Measurements from ENCODE around the gene COX18. TPM values are rescaled to one million over a fixed set of nuclear protein-coding genes. Genes with fewer than 3 reads are reported as not detected.

COX18 gene
- polyA plus RNA-seq, 1 donor from 2014 or later, result 7.1 TPM

DNA sequence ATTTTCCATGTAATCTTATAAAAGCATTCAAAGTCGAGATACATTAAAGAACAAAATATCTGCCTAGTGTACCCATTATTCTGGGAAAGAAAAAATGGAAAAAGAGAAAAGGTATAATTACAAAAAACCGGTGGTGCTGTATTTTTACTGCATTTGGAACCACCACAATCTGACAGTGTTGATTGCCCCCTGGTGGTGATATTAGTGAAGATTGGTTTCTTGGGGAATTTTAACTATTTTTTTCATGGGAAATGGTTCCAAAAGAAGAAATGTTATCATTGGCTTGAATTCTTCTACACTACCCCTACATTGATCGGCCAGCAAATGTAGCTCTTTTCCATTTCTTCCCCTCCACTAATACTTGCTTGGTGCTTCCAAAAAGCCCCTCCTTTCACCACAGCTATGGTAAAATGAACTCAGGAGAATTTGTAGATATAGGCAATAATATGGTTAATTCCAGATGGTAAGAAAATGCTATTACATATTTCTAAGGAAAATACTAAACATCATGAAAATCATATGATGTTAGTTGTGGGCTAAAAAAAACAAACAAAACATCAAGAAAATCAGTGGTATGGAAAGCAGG lies 50.0 kb downstream of the COX18 start:
- H3K27me3 Mint-ChIP-seq, result peaks cover 7% of the 10 kb centered on the region
- H3K36me3 Mint-ChIP-seq, result no peaks in the 10 kb centered on the region
- no peak overlapping the region for H3K4me3 Mint-ChIP-seq
- no peak overlapping the region for H3K27ac Mint-ChIP-seq
- H3K9me3 Mint-ChIP-seq, result no peaks in the 10 kb centered on the region
- peaks cover 3 to 4% (median 4%) of the 10 kb centered on the region in 3 donors for H3K4me1 Mint-ChIP-seq

- Mint-ChIP-seq H3K4me1 (peaks cover 0 to 4% (median 0%) of the 10 kb centered on the region in 3 donors), H3K27ac (peak overlapping the region in 1 of 3 donors; percentile 83), H3K36me3 (no peaks in the 10 kb centered on the region), H3K9me3 (no peaks in the 10 kb centered on the region), H3K4me3 (no peak overlapping the region), H3K27me3 (peaks cover 7% of the 10 kb centered on the region)
These were observed 50.9 kb downstream of the COX18 start for GRCh38 chr4:73018595-73018994.

GRCh38 chr4:73013310-73013709 lies 56.2 kb downstream of the COX18 start:
- Mint-ChIP-seq H3K9me3 (peaks cover 0 to 2% (median 2%) of the 10 kb centered on the region in 3 donors), H3K36me3 (peaks cover 3% of the 10 kb centered on the region), H3K4me1 (peaks cover 0 to 6% (median 2%) of the 10 kb centered on the region in 3 donors), H3K27me3 (peaks cover 3% of the 10 kb centered on the region), H3K27ac (no peak overlapping the region), H3K4me3 (no peak overlapping the region)

DNA sequence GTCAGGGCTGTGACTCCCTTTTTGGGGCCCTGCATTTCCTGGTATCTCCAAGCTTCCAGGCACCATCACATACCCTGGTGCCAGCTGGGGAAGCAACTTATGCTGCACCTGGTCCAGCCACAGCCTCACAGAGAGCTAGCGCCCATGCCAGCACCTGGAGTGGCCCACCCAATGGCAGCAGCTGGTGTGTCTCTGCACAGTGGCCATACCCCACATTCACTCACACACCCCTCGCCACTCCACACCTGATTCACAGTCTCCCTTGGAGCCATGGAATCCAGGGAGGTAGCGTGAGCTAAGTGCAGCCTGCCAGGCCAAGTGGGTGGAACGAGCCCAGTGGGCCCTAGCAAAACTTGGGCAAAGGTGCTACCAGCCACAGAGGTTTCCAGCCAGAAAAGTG lies 56.8 kb downstream of the COX18 start:
- Mint-ChIP-seq H3K36me3 (peaks cover 3% of the 10 kb centered on the region), H3K4me1 (peaks cover 0 to 6% (median 2%) of the 10 kb centered on the region in 3 donors), H3K9me3 (peaks cover 0 to 2% (median 2%) of the 10 kb centered on the region in 3 donors), H3K27me3 (peaks cover 3% of the 10 kb centered on the region), H3K27ac (no peak overlapping the region), H3K4me3 (no peak overlapping the region)

DNA sequence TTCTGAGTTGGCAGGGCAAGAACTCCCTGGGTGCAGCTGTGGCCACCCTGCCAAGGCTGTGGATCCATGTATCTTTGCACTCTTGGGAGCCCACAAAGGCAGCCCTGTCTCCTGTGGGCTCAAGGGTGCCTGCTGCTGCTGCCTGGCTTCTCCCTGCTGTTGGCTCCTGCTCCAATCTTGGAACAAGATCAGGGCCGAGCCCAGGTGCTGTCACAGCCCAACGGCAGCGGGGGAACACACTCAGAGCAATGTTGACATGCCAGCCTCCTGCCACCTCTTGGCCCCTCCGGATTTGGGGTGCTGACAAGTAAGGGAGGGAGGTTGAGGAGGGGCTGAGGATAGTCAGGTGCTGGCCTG lies 57.9 kb downstream of the COX18 start:
- peaks cover under 1 to 6% (median 2%) of the 10 kb centered on the region in 3 donors for H3K4me1 Mint-ChIP-seq
- peaks cover 3% of the 10 kb centered on the region for H3K27me3 Mint-ChIP-seq
- H3K9me3 Mint-ChIP-seq, result peaks cover 0 to 2% (median 2%) of the 10 kb centered on the region in 3 donors
- H3K36me3 Mint-ChIP-seq, result peaks cover 3% of the 10 kb centered on the region
- H3K27ac Mint-ChIP-seq, result no peak overlapping the region
- no peak overlapping the region for H3K4me3 Mint-ChIP-seq

GRCh38 chr4:73010789-73011628 lies 58.5 kb downstream of the COX18 start:
- Mint-ChIP-seq H3K4me3 (no peak overlapping the region), H3K27ac (no peak overlapping the region), H3K9me3 (peaks cover 0 to 2% (median 2%) of the 10 kb centered on the region in 3 donors), H3K4me1 (peaks cover 7 to 11% (median 7%) of the 10 kb centered on the region in 3 donors), H3K27me3 (peaks cover 3% of the 10 kb centered on the region), H3K36me3 (peaks cover 3% of the 10 kb centered on the region)

GRCh38 chr4:73007526-73008100 lies 61.9 kb downstream of the COX18 start:
- H3K27me3 Mint-ChIP-seq, result no peaks in the 10 kb centered on the region
- peaks cover 7 to 12% (median 8%) of the 10 kb centered on the region in 3 donors for H3K4me1 Mint-ChIP-seq
- no peak overlapping the region for H3K4me3 Mint-ChIP-seq
- peaks cover 3% of the 10 kb centered on the region for H3K36me3 Mint-ChIP-seq
- no peak overlapping the region for H3K27ac Mint-ChIP-seq
- H3K9me3 Mint-ChIP-seq, result peaks cover 0 to 2% (median 0%) of the 10 kb centered on the region in 3 donors

DNA sequence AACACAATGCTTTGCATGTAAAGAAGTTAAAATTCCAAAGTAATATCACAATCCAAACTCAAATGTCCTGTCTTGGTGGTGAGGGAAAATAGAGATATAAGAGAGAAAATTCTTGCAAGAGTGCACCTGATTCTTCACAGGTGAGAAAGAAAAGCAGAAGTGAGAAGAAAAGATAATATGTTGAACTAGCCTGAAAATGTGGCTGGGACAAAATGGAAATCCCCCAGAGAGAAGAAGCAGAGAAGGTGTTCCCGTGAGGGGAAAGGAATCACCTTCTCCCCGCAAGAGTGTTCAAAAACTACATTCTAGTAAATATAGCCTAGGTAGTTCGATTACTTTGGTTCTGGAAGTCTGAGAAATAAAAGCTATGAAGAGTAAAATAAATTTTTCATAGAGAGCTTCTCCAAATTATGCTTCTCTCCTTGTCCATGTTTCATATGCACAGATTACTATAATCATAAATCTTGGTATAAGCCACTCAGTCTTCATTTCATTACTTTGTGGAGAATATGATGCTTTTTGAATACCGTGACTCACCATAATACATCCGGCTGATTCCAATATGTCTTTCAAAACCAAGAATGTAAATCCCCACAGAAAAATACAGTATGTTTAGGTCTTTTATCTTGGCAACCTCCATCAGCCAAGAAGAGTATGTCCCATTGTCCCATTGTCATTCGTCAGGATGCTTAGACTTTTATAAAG lies 63.1 kb downstream of the COX18 start:
- Mint-ChIP-seq H3K4me1 (peaks cover 7 to 12% (median 8%) of the 10 kb centered on the region in 3 donors), H3K27me3 (no peaks in the 10 kb centered on the region), H3K4me3 (no peak overlapping the region), H3K27ac (peak overlapping the region in 2 of 3 donors; percentile 3 to 8), H3K9me3 (peaks cover 0 to 2% (median 0%) of the 10 kb centered on the region in 3 donors), H3K36me3 (peaks cover 3% of the 10 kb centered on the region)

GRCh38 chr4:73005514-73005913 lies 64.0 kb downstream of the COX18 start:
- Mint-ChIP-seq H3K36me3 (peaks cover 3% of the 10 kb centered on the region), H3K27me3 (no peaks in the 10 kb centered on the region), H3K9me3 (peaks cover 0 to 2% (median 0%) of the 10 kb centered on the region in 3 donors), H3K27ac (peak overlapping the region in 1 of 3 donors; percentile 60), H3K4me3 (no peak overlapping the region), H3K4me1 (peaks cover 7 to 12% (median 8%) of the 10 kb centered on the region in 3 donors)

Other genes starting within 250 kb of the COX18 start
- gene ANKRD17, start 189.1 kb upstream of the COX18 start, polyA plus RNA-seq, result 9.6 TPM

Measured in IgD-negative memory B cell (primary cell).